HEK293 (cell line): Measurements from ENCODE around the gene SULT2B1.
A peak's percentile ranks its signal among the peaks of the same experiment; 100 is the strongest.

ENCODE experiments used
- CTCF ChIA-PET: fragments of 350-600 bp; formaldehyde crosslinking; extraction: SDS; loops from one replicate; lab custom pipeline; 2021; ENCODE audit warnings: antibody characterized with exemption; lab: Yijun Ruan, JAX
- POLR2A ChIA-PET: fragments of 300-600 bp; formaldehyde crosslinking; extraction: SDS; loops from one replicate; lab custom pipeline; 2020; ENCODE audit warnings: antibody characterized with exemption, inconsistent platforms; lab: Yijun Ruan, JAX
- H3K27ac ChIP-seq: fragments of 200-500 bp; sonication (Bioruptor generic); 2 replicates; pipeline ENCODE4 v1.5.1; 2014; ENCODE audit warnings: low read depth, low read length, control low read depth, inconsistent platforms; ENCODE audit errors: extremely low read depth
- H3K36me3 ChIP-seq, 2 experiments: fragments of 200-500 bp in 1 of 2; sonication (Bioruptor generic) in 1 of 2; 1 replicate in 1 of 2; 2 replicates in 1 of 2; pipeline ENCODE4 v1.5.1; 2014 to 2017; ENCODE audit warnings: inconsistent platforms in 2 of 2, low read length in 2 of 2; ENCODE audit not compliant: control insufficient read depth in 2 of 2, insufficient read depth in 1 of 2
- H3K4me1 ChIP-seq: fragments of 200-500 bp; sonication (Bioruptor generic); 2 replicates; pipeline ENCODE4 v1.5.1; 2014; ENCODE audit warnings: mild to moderate bottlenecking, low read length, inconsistent platforms; ENCODE audit not compliant: control insufficient read depth, insufficient read depth
- H3K4me3 ChIP-seq: 2 replicates; pipeline ENCODE4 v1.5.1; 2011; ENCODE audit warnings: low read depth, mild to moderate bottlenecking, control low read depth, low read length, moderate library complexity
- H3K9me3 ChIP-seq: fragments of 200-500 bp; sonication (Bioruptor generic); 2 replicates; pipeline ENCODE4 v1.5.1; 2014; ENCODE audit warnings: low read depth, low read length, inconsistent platforms; ENCODE audit not compliant: control insufficient read depth, insufficient read depth
- GLIS1 ChIP-seq: fragments of 450-650 bp; formaldehyde crosslinking; IDR thresholded peaks from 2 replicates; pipeline ENCODE4 v1.5.1; 2016; ENCODE audit warnings: missing biosample characterization, missing genetic modification characterization
- SETDB1 ChIP-seq: IDR thresholded peaks from one replicate; pipeline ENCODE4 v1.6.1; 2017; ENCODE audit warnings: mild to moderate bottlenecking, low read length, moderate library complexity, mixed read lengths; ENCODE audit not compliant: insufficient read length
- TSHZ1 ChIP-seq: fragments of 450-650 bp; formaldehyde crosslinking; IDR thresholded peaks from 2 replicates; pipeline ENCODE4 v1.5.1; 2016; ENCODE audit warnings: missing biosample characterization, missing genetic modification characterization, borderline replicate concordance
- ZBTB49 ChIP-seq: fragments of 450-650 bp; formaldehyde crosslinking; IDR thresholded peaks from 2 replicates; pipeline ENCODE4 v1.5.1; 2016; ENCODE audit warnings: missing biosample characterization, missing genetic modification characterization, low read depth
- ZEB2 ChIP-seq: fragments of 450-650 bp; formaldehyde crosslinking; IDR thresholded peaks from 2 replicates; pipeline ENCODE4 v1.5.1; 2016; ENCODE audit warnings: missing biosample characterization, missing genetic modification characterization
- ZFP3 ChIP-seq: fragments of 450-650 bp; formaldehyde crosslinking; IDR thresholded peaks from 2 replicates; pipeline ENCODE4 v1.5.1; 2016; ENCODE audit warnings: low read depth, missing biosample characterization, missing genetic modification characterization
- ZNF121 ChIP-seq: fragments of 450-650 bp; formaldehyde crosslinking; IDR thresholded peaks from 2 replicates; pipeline ENCODE4 v1.5.1; 2016; ENCODE audit warnings: missing biosample characterization, missing genetic modification characterization
- ZNF133 ChIP-seq: fragments of 450-650 bp; formaldehyde crosslinking; IDR thresholded peaks from 2 replicates; pipeline ENCODE4 v1.5.1; 2016; ENCODE audit warnings: missing biosample characterization, missing genetic modification characterization
- ZNF138 ChIP-seq: fragments of 450-650 bp; formaldehyde crosslinking; IDR thresholded peaks from 2 replicates; pipeline ENCODE4 v1.5.1; 2016; ENCODE audit warnings: missing biosample characterization, missing genetic modification characterization, borderline replicate concordance
- ZNF155 ChIP-seq: fragments of 450-650 bp; formaldehyde crosslinking; IDR thresholded peaks from 2 replicates; pipeline ENCODE4 v1.5.1; 2016; ENCODE audit warnings: missing biosample characterization, missing genetic modification characterization
- ZNF202 ChIP-seq: fragments of 450-650 bp; formaldehyde crosslinking; IDR thresholded peaks from 2 replicates; pipeline ENCODE4 v1.5.1; 2016; ENCODE audit warnings: missing biosample characterization, missing genetic modification characterization, borderline replicate concordance
- ZNF211 ChIP-seq: fragments of 450-650 bp; formaldehyde crosslinking; IDR thresholded peaks from 2 replicates; pipeline ENCODE4 v1.5.1; 2016; ENCODE audit warnings: low read depth, missing biosample characterization, missing genetic modification characterization
- ZNF223 ChIP-seq: fragments of 450-650 bp; formaldehyde crosslinking; IDR thresholded peaks from 2 replicates; pipeline ENCODE4 v1.5.1; 2016; ENCODE audit warnings: missing biosample characterization, missing genetic modification characterization
- ZNF239 ChIP-seq: fragments of 450-650 bp; formaldehyde crosslinking; IDR thresholded peaks from 2 replicates; pipeline ENCODE4 v1.5.1; 2016; ENCODE audit warnings: missing biosample characterization, missing genetic modification characterization
- ZNF248 ChIP-seq: fragments of 450-650 bp; formaldehyde crosslinking; IDR thresholded peaks from 2 replicates; pipeline ENCODE4 v1.5.1; 2017; ENCODE audit warnings: missing biosample characterization, missing genetic modification characterization
- ZNF596 ChIP-seq: fragments of 450-650 bp; IDR thresholded peaks from 2 replicates; pipeline ENCODE4 v1.5.0; 2018; ENCODE audit warnings: missing biosample characterization, mild to moderate bottlenecking, missing genetic modification characterization, moderate library complexity
- ZNF623 ChIP-seq: fragments of 450-650 bp; formaldehyde crosslinking; IDR thresholded peaks from 2 replicates; pipeline ENCODE4 v1.5.1; 2016; ENCODE audit warnings: missing biosample characterization, missing genetic modification characterization
- ZNF626 ChIP-seq: fragments of 450-650 bp; sonication (Bioruptor Pico); formaldehyde crosslinking; IDR thresholded peaks from 2 replicates; pipeline ENCODE4 v1.5.1; 2018; ENCODE audit warnings: missing biosample characterization, missing genetic modification characterization, inconsistent platforms
- ZNF664 ChIP-seq: fragments of 450-650 bp; formaldehyde crosslinking; IDR thresholded peaks from 2 replicates; pipeline ENCODE4 v1.5.1; 2016; ENCODE audit warnings: missing biosample characterization, missing genetic modification characterization
- ZNF692 ChIP-seq: fragments of 450-650 bp; formaldehyde crosslinking; IDR thresholded peaks from 2 replicates; pipeline ENCODE4 v1.5.1; 2016; ENCODE audit warnings: missing biosample characterization, missing genetic modification characterization
- ZNF768 ChIP-seq: fragments of 450-650 bp; formaldehyde crosslinking; IDR thresholded peaks from 2 replicates; pipeline ENCODE4 v1.5.1; 2018; ENCODE audit warnings: missing biosample characterization, mild to moderate bottlenecking, missing genetic modification characterization

The SULT2B1 gene

GRCh38 chr19:48549380-48549779 is 2.6 kb upstream of the SULT2B1 start (continued):
- no peak for TF ChIP-seq ZBTB49 (tag by site-specific recombination)
- TF ChIP-seq ZNF155 (tag by site-specific recombination) = no peak

- H3K36me3 ChIP-seq = no peaks in the 10 kb centered on the region
- H3K4me1 ChIP-seq = peaks cover 3% of the 10 kb centered on the region; the same call in 1 of the 2 replicates
- TF ChIP-seq ZNF223 (no peak), ZNF626 (no peak), ZNF211 (tag by site-specific recombination) (no peak), ZNF202 (tag by site-specific recombination) (no peak), ZNF133 (tag by site-specific recombination) (no peak), ZNF121 (no peak), ZNF248 (tag by site-specific recombination) (no peak), SETDB1 (no peak), ZNF664 (tag by site-specific recombination) (peak; percentile 93), ZBTB49 (tag by site-specific recombination) (no peak), ZNF768 (0 out of 2 replicates have a peak, but pooled peaks have one; percentile 8)
- H3K27ac ChIP-seq = no peak overlapping the region
- no peak overlapping the region for H3K4me3 ChIP-seq
- H3K9me3 ChIP-seq = no peaks in the 10 kb centered on the region
- POLR2A ChIA-PET = interaction anchor here (0.9 to 1.4 kb wide), 3 partner anchors 13 to 67 kb away, joined by 3 to 6 read pairs (median 4); partner anchors contain the start of gene SPHK2
- CTCF ChIA-PET = interaction anchor here (0.6 to 1.8 kb wide), 2 partner anchors 46 to 218 kb away, joined by 4 to 7 read pairs; no protein-coding TSS in a partner anchor
These were observed 692 bp downstream of the SULT2B1 start for GRCh38 chr19:48552406-48553322.

- ChIA-PET CTCF (interaction anchor here (0.6 to 1.8 kb wide), 5 partner anchors 27 to 494 kb away, joined by 3 to 7 read pairs (median 3); no protein-coding TSS in a partner anchor), POLR2A (interaction anchor here (0.6 to 1.4 kb wide), 12 partner anchors 12 to 1121 kb away, joined by 3 to 6 read pairs (median 4); partner anchors contain the start of gene SPHK2)
- H3K4me1 ChIP-seq = peaks cover 3% of the 10 kb centered on the region; the same call in 1 of the 2 replicates
- no peaks in the 10 kb centered on the region for H3K36me3 ChIP-seq
- no peaks in the 10 kb centered on the region for H3K9me3 ChIP-seq
- H3K4me3 ChIP-seq = no peak overlapping the region
- H3K27ac ChIP-seq = no peak overlapping the region
- TF ChIP-seq ZNF239 (tag by site-specific recombination) (no peak), ZNF623 (no peak), ZEB2 (tag by site-specific recombination) (no peak), GLIS1 (tag by site-specific recombination) (peak; percentile 99), ZNF692 (tag by site-specific recombination) (peak; percentile 54; the same call in 1 of the 2 replicates), ZNF596 (tag by site-specific recombination) (no peak), TSHZ1 (no peak), ZNF138 (no peak), ZFP3 (tag by site-specific recombination) (no peak)
These were observed 1.9 kb downstream of the SULT2B1 start for GRCh38 chr19:48553676-48554384.
